ENCODE measurements around the gene TEK.

The TEK gene

GRCh38 chr9:27183701-27184100 is 74.7 kb downstream of the TEK start:
- H3K4me1 Mint-ChIP-seq = no peaks in the 10 kb centered on the region
- no peaks in the 10 kb centered on the region for H3K9me3 Mint-ChIP-seq
- no peaks in the 10 kb centered on the region for H3K36me3 Mint-ChIP-seq
- H3K27me3 Mint-ChIP-seq = no peaks in the 10 kb centered on the region
- H3K27ac Mint-ChIP-seq = no peak overlapping the region
- no peak overlapping the region for H3K4me3 Mint-ChIP-seq

- Mint-ChIP-seq H3K4me3 (no peak overlapping the region), H3K9me3 (no peaks in the 10 kb centered on the region), H3K27me3 (no peaks in the 10 kb centered on the region), H3K36me3 (no peaks in the 10 kb centered on the region), H3K4me1 (no peaks in the 10 kb centered on the region), H3K27ac (no peak overlapping the region)
Measured at GRCh38 chr9:27184556-27185351, 75.7 kb downstream of the TEK start.

- no peak overlapping the region for H3K27ac Mint-ChIP-seq
- no peaks in the 10 kb centered on the region for H3K9me3 Mint-ChIP-seq
- no peak overlapping the region for H3K4me3 Mint-ChIP-seq
- H3K36me3 Mint-ChIP-seq = no peaks in the 10 kb centered on the region
- no peaks in the 10 kb centered on the region for H3K27me3 Mint-ChIP-seq
- H3K4me1 Mint-ChIP-seq = no peaks in the 10 kb centered on the region
Measured at GRCh38 chr9:27188426-27188825, 79.4 kb downstream of the TEK start.

- no peaks in the 10 kb centered on the region for H3K9me3 Mint-ChIP-seq
- H3K4me3 Mint-ChIP-seq = no peak overlapping the region
- no peaks in the 10 kb centered on the region for H3K27me3 Mint-ChIP-seq
- no peaks in the 10 kb centered on the region for H3K36me3 Mint-ChIP-seq
- H3K4me1 Mint-ChIP-seq = no peaks in the 10 kb centered on the region
- H3K27ac Mint-ChIP-seq = no peak overlapping the region
Measured at GRCh38 chr9:27189426-27189825, 80.4 kb downstream of the TEK start.

- H3K9me3 Mint-ChIP-seq = no peaks in the 10 kb centered on the region
- H3K27ac Mint-ChIP-seq = no peak overlapping the region
Measured at GRCh38 chr9:27192291-27192960, 83.4 kb downstream of the TEK start.

GRCh38 chr9:27193886-27194285 is 84.9 kb downstream of the TEK start:
- H3K4me3 Mint-ChIP-seq = no peak overlapping the region
- no peak overlapping the region for H3K27ac Mint-ChIP-seq
- H3K9me3 Mint-ChIP-seq = no peaks in the 10 kb centered on the region
- H3K36me3 Mint-ChIP-seq = no peaks in the 10 kb centered on the region
- H3K4me1 Mint-ChIP-seq = no peaks in the 10 kb centered on the region
- no peaks in the 10 kb centered on the region for H3K27me3 Mint-ChIP-seq

More at GRCh38 chr9:27192291-27192960, 83.4 kb downstream of the TEK start:
- Mint-ChIP-seq H3K27me3 (no peaks in the 10 kb centered on the region), H3K36me3 (no peaks in the 10 kb centered on the region), H3K4me3 (no peak overlapping the region), H3K4me1 (no peaks in the 10 kb centered on the region)

GRCh38 chr9:27194401-27195091 is 85.5 kb downstream of the TEK start:
- Mint-ChIP-seq H3K4me3 (no peak overlapping the region), H3K36me3 (no peaks in the 10 kb centered on the region), H3K9me3 (no peaks in the 10 kb centered on the region), H3K27ac (no peak overlapping the region), H3K4me1 (no peaks in the 10 kb centered on the region), H3K27me3 (no peaks in the 10 kb centered on the region)

- Mint-ChIP-seq H3K36me3 (no peaks in the 10 kb centered on the region), H3K4me3 (no peak overlapping the region), H3K27me3 (no peaks in the 10 kb centered on the region), H3K9me3 (no peaks in the 10 kb centered on the region), H3K4me1 (no peaks in the 10 kb centered on the region), H3K27ac (no peak overlapping the region)
Measured at GRCh38 chr9:27195191-27195590, 86.2 kb downstream of the TEK start.

GRCh38 chr9:27196383-27196782 is 87.4 kb downstream of the TEK start:
- H3K4me1 Mint-ChIP-seq = no peaks in the 10 kb centered on the region

GRCh38 chr9:27198190-27198589 is 89.2 kb downstream of the TEK start:
- Mint-ChIP-seq H3K27me3 (no peaks in the 10 kb centered on the region), H3K4me1 (no peaks in the 10 kb centered on the region), H3K27ac (no peak overlapping the region), H3K4me3 (no peak overlapping the region), H3K9me3 (no peaks in the 10 kb centered on the region), H3K36me3 (no peaks in the 10 kb centered on the region)

More at GRCh38 chr9:27196383-27196782, 87.4 kb downstream of the TEK start:
- H3K27ac Mint-ChIP-seq = no peak overlapping the region
- no peaks in the 10 kb centered on the region for H3K9me3 Mint-ChIP-seq
- H3K36me3 Mint-ChIP-seq = no peaks in the 10 kb centered on the region
- no peak overlapping the region for H3K4me3 Mint-ChIP-seq
- H3K27me3 Mint-ChIP-seq = no peaks in the 10 kb centered on the region

GRCh38 chr9:27202056-27202455 is 93.0 kb downstream of the TEK start:
- H3K27ac Mint-ChIP-seq = no peak overlapping the region
- no peaks in the 10 kb centered on the region for H3K27me3 Mint-ChIP-seq
- H3K4me3 Mint-ChIP-seq = no peak overlapping the region

GRCh38 chr9:27203783-27204182 is 94.8 kb downstream of the TEK start:
- no peak overlapping the region for H3K27ac Mint-ChIP-seq
- no peaks in the 10 kb centered on the region for H3K36me3 Mint-ChIP-seq
- no peak overlapping the region for H3K4me3 Mint-ChIP-seq
- H3K4me1 Mint-ChIP-seq = no peaks in the 10 kb centered on the region
- H3K27me3 Mint-ChIP-seq = no peaks in the 10 kb centered on the region
- no peaks in the 10 kb centered on the region for H3K9me3 Mint-ChIP-seq

More at GRCh38 chr9:27202056-27202455, 93.0 kb downstream of the TEK start:
- Mint-ChIP-seq H3K36me3 (no peaks in the 10 kb centered on the region), H3K4me1 (no peaks in the 10 kb centered on the region), H3K9me3 (no peaks in the 10 kb centered on the region)

- Mint-ChIP-seq H3K9me3 (no peaks in the 10 kb centered on the region), H3K4me3 (no peak overlapping the region), H3K27me3 (no peaks in the 10 kb centered on the region), H3K27ac (no peak overlapping the region), H3K36me3 (no peaks in the 10 kb centered on the region), H3K4me1 (no peaks in the 10 kb centered on the region)
Measured at GRCh38 chr9:27204578-27204977, 95.6 kb downstream of the TEK start.

- Mint-ChIP-seq H3K4me3 (no peak overlapping the region), H3K36me3 (no peaks in the 10 kb centered on the region), H3K27ac (no peak overlapping the region), H3K4me1 (no peaks in the 10 kb centered on the region), H3K9me3 (no peaks in the 10 kb centered on the region), H3K27me3 (no peaks in the 10 kb centered on the region)
Measured at GRCh38 chr9:27205198-27205597, 96.2 kb downstream of the TEK start.

- Mint-ChIP-seq H3K27ac (no peak overlapping the region), H3K36me3 (no peaks in the 10 kb centered on the region), H3K4me1 (no peaks in the 10 kb centered on the region), H3K27me3 (peaks cover 1% of the 10 kb centered on the region), H3K9me3 (no peaks in the 10 kb centered on the region), H3K4me3 (no peak overlapping the region)
Measured at GRCh38 chr9:27206041-27206440, 97.0 kb downstream of the TEK start.

- H3K36me3 Mint-ChIP-seq = no peaks in the 10 kb centered on the region
- no peak overlapping the region for H3K4me3 Mint-ChIP-seq
- peaks cover 1% of the 10 kb centered on the region for H3K27me3 Mint-ChIP-seq
- no peaks in the 10 kb centered on the region for H3K9me3 Mint-ChIP-seq
- H3K27ac Mint-ChIP-seq = no peak overlapping the region
- H3K4me1 Mint-ChIP-seq = no peaks in the 10 kb centered on the region
Measured at GRCh38 chr9:27209034-27209433, 100.0 kb downstream of the TEK start.

Measured in activated naive CD4-positive, alpha-beta T cell treated with anti-CD3 and anti-CD28 coated beads, Interleukin-2, amount 50 U/mL, for 24 hours (primary cell).